Duodenal mucosa (tissue), 2 donors: Measurements from ENCODE around the gene CCR5.

Source experiments
- H3K27ac ChIP-seq: one replicate; pipeline ENCODE4 v1.7.0; 2013; ENCODE audit warnings: low read depth, low read length
- H3K27me3 ChIP-seq, 2 donors: one replicate each; pipeline ENCODE4 v1.7.0; 2013; ENCODE audit warnings: low read length in 2 of 2, control low read depth in 1 of 2; ENCODE audit not compliant: insufficient read depth in 2 of 2, control insufficient read depth in 1 of 2
- H3K36me3 ChIP-seq, 2 donors: one replicate each; pipeline ENCODE4 v1.7.0; 2013; ENCODE audit warnings: low read length in 2 of 2, control low read depth in 1 of 2; ENCODE audit not compliant: insufficient read depth in 2 of 2, control insufficient read depth in 1 of 2
- H3K4me1 ChIP-seq, 2 donors: one replicate each; pipeline ENCODE4 v1.7.0; 2013; ENCODE audit warnings: low read length in 2 of 2, control low read depth in 1 of 2; ENCODE audit not compliant: insufficient read depth in 2 of 2, control insufficient read depth in 1 of 2
- H3K4me3 ChIP-seq, 2 donors: one replicate each; pipeline ENCODE4 v1.7.0; 2013; ENCODE audit warnings: low read length in 2 of 2, low read depth in 1 of 2
- H3K9ac ChIP-seq, 2 donors: one replicate each; pipeline ENCODE4 v1.7.0; 2013; ENCODE audit warnings: low read length in 2 of 2, low read depth in 1 of 2
- H3K9me3 ChIP-seq, 2 donors: one replicate each; pipeline ENCODE4 v1.7.0; 2013; ENCODE audit warnings: low read length in 2 of 2, control low read depth in 1 of 2; ENCODE audit not compliant: control insufficient read depth in 1 of 2

The CCR5 gene

GRCh38 chr3:46369151-46369550, 1.6 kb upstream of the CCR5 start:
- Histone ChIP-seq H3K27me3 (no peaks in the 10 kb centered on the region), H3K9ac (peak overlapping the region in 1 of 2 donors; percentile 42), H3K4me1 (peaks cover 9 to 10% of the 10 kb centered on the region in 2 donors), H3K9me3 (no peaks in the 10 kb centered on the region), H3K36me3 (no peaks in the 10 kb centered on the region), H3K4me3 (no peak overlapping the region), H3K27ac (no peak overlapping the region)

GRCh38 chr3:46369675-46370132, 1.0 kb upstream of the CCR5 start:
- Histone ChIP-seq H3K36me3 (no peaks in the 10 kb centered on the region), H3K9ac (peak overlapping the region; percentile 42 to 44), H3K4me1 (peaks cover 9 to 10% of the 10 kb centered on the region in 2 donors), H3K4me3 (no peak overlapping the region), H3K27me3 (peaks cover 0 to 2% of the 10 kb centered on the region in 2 donors), H3K27ac (no peak overlapping the region), H3K9me3 (no peaks in the 10 kb centered on the region)

GRCh38 chr3:46371519-46372340, 984 bp downstream of the CCR5 start:
- no peaks in the 10 kb centered on the region for H3K9me3 ChIP-seq
- H3K27me3 ChIP-seq: peaks cover 0 to 2% of the 10 kb centered on the region in 2 donors
- no peak overlapping the region for H3K27ac ChIP-seq
- no peak overlapping the region for H3K9ac ChIP-seq
- peaks cover 9 to 10% of the 10 kb centered on the region in 2 donors for H3K4me1 ChIP-seq
- no peaks in the 10 kb centered on the region for H3K36me3 ChIP-seq
- H3K4me3 ChIP-seq: peak overlapping the region in 1 of 2 donors; percentile 21

- H3K27ac ChIP-seq: no peak overlapping the region
- peak overlapping the region in 1 of 2 donors; percentile 21 for H3K9ac ChIP-seq
- no peaks in the 10 kb centered on the region for H3K9me3 ChIP-seq
- peaks cover 9% of the 10 kb centered on the region in 2 donors for H3K4me1 ChIP-seq
- H3K36me3 ChIP-seq: no peaks in the 10 kb centered on the region
- H3K4me3 ChIP-seq: peak overlapping the region in 1 of 2 donors; percentile 21
- peaks cover 0 to 2% of the 10 kb centered on the region in 2 donors for H3K27me3 ChIP-seq
These were observed 2.0 kb downstream of the CCR5 start for GRCh38 chr3:46372492-46373359.

- H3K27me3 ChIP-seq: peaks cover 0 to 2% of the 10 kb centered on the region in 2 donors
- H3K27ac ChIP-seq: no peak overlapping the region
- H3K9me3 ChIP-seq: no peaks in the 10 kb centered on the region
- H3K4me1 ChIP-seq: peaks cover 0 to 2% of the 10 kb centered on the region in 2 donors
- H3K9ac ChIP-seq: no peak overlapping the region
- H3K4me3 ChIP-seq: no peak overlapping the region
- H3K36me3 ChIP-seq: no peaks in the 10 kb centered on the region
These were observed 4.0 kb downstream of the CCR5 start for GRCh38 chr3:46374755-46375154.

GRCh38 chr3:46375218-46375617, 4.5 kb downstream of the CCR5 start:
- H3K9ac ChIP-seq: no peak overlapping the region
- H3K27ac ChIP-seq: no peak overlapping the region
- peaks cover 0 to 2% of the 10 kb centered on the region in 2 donors for H3K27me3 ChIP-seq
- no peak overlapping the region for H3K4me3 ChIP-seq
- no peaks in the 10 kb centered on the region for H3K36me3 ChIP-seq
- H3K4me1 ChIP-seq: no peaks in the 10 kb centered on the region
- no peaks in the 10 kb centered on the region for H3K9me3 ChIP-seq

- Histone ChIP-seq H3K9me3 (no peaks in the 10 kb centered on the region), H3K4me1 (peaks cover 4 to 5% of the 10 kb centered on the region in 2 donors), H3K27me3 (peaks cover 0 to 2% of the 10 kb centered on the region in 2 donors), H3K9ac (no peak overlapping the region), H3K4me3 (no peak overlapping the region), H3K36me3 (no peaks in the 10 kb centered on the region), H3K27ac (no peak overlapping the region)
These were observed 5.1 kb downstream of the CCR5 start for GRCh38 chr3:46375814-46376213.

- H3K27ac ChIP-seq: no peak overlapping the region
- H3K27me3 ChIP-seq: peaks cover 0 to 2% of the 10 kb centered on the region in 2 donors
- H3K4me1 ChIP-seq: peaks cover 18 to 20% of the 10 kb centered on the region in 2 donors
- no peak overlapping the region for H3K4me3 ChIP-seq
- no peaks in the 10 kb centered on the region for H3K9me3 ChIP-seq
- no peaks in the 10 kb centered on the region for H3K36me3 ChIP-seq
- no peak overlapping the region for H3K9ac ChIP-seq
These were observed 7.7 kb downstream of the CCR5 start for GRCh38 chr3:46378426-46378942.

GRCh38 chr3:46380471-46381221, 9.9 kb downstream of the CCR5 start:
- no peak overlapping the region for H3K27ac ChIP-seq
- H3K36me3 ChIP-seq: no peaks in the 10 kb centered on the region

More at GRCh38 chr3:46380471-46381221, 9.9 kb downstream of the CCR5 start:
- peak overlapping the region in 1 of 2 donors; percentile 14 for H3K4me3 ChIP-seq
- peaks cover 24% of the 10 kb centered on the region in 2 donors for H3K4me1 ChIP-seq
- H3K9me3 ChIP-seq: no peaks in the 10 kb centered on the region
- H3K27me3 ChIP-seq: no peaks in the 10 kb centered on the region
- no peak overlapping the region for H3K9ac ChIP-seq
